Caco-2 (cell line): ENCODE data around the gene MESD. TPM values are rescaled to one million over a fixed set of nuclear protein-coding genes. Genes with fewer than 3 reads are reported as not detected.

ENCODE experiments used
- BruUV-seq: library from RNA; stranded (reverse); fragments of 400-500 nt; replicated peaks from 2 replicates; lab custom pipeline; 2021; lab: Mats Ljungman, UMichigan
- CTCF ChIA-PET: fragments of 300-600 bp; sonication (Branson Sonifier 250); formaldehyde crosslinking; loops from one replicate; lab custom pipeline; 2022; ENCODE audit warnings: antibody characterized with exemption; lab: Charles Lee
- POLR2A ChIA-PET: fragments of 300-600 bp; sonication (Branson Sonifier 250); formaldehyde crosslinking; loops from one replicate; lab custom pipeline; 2022; ENCODE audit warnings: antibody characterized with exemption; lab: Charles Lee
- DNase-seq, 2 experiments: peaks; one replicate each; pipeline versions ENCODE4 v3.0.0 to v3.0.0-alpha.2; 2020 to 2022
- H3K27me3 ChIP-seq: replicated peaks from 2 replicates; pipeline ENCODE4 v1.6.0; 2011; ENCODE audit warnings: low read length; ENCODE audit not compliant: control insufficient read depth, insufficient read depth
- H3K36me3 ChIP-seq: 2 replicates; pipeline ENCODE4 v1.5.1; 2011; ENCODE audit warnings: low read length; ENCODE audit not compliant: control insufficient read depth, insufficient read depth
- H3K4me1 ChIP-seq: fragments of 250-450 bp; sonication (Bioruptor Pico); 2 replicates; pipeline ENCODE4 v1.5.1; 2020; ENCODE audit warnings: mild to moderate bottlenecking
- H3K4me3 ChIP-seq: 2 replicates; pipeline ENCODE4 v1.5.1; 2011; ENCODE audit warnings: low read depth, mild to moderate bottlenecking, control low read depth, low read length
- H3K9me3 ChIP-seq: fragments of 250-450 bp; sonication (Bioruptor Pico); 2 replicates; pipeline ENCODE4 v1.5.1; 2020; ENCODE audit warnings: mild to moderate bottlenecking, moderate library complexity
- H3K27ac Mint-ChIP-seq: one replicate; pipeline ENCODE4 v1.8.0; 2022; ENCODE audit warnings: mixed read lengths; ENCODE audit not compliant: unreplicated experiment
- H3K27me3 Mint-ChIP-seq: one replicate; pipeline ENCODE4 v1.8.0; 2022; ENCODE audit warnings: mixed read lengths; ENCODE audit not compliant: insufficient read depth, unreplicated experiment
- H3K36me3 Mint-ChIP-seq: one replicate; pipeline ENCODE4 v1.8.0; 2022; ENCODE audit warnings: mild to moderate bottlenecking, mixed read lengths; ENCODE audit not compliant: insufficient read depth, unreplicated experiment
- H3K4me1 Mint-ChIP-seq: one replicate; pipeline ENCODE4 v1.8.0; 2022; ENCODE audit warnings: low read depth, mixed read lengths; ENCODE audit not compliant: unreplicated experiment
- H3K4me3 Mint-ChIP-seq: one replicate; pipeline ENCODE4 v1.8.0; 2022; ENCODE audit warnings: mild to moderate bottlenecking, moderate library complexity, mixed read lengths; ENCODE audit not compliant: unreplicated experiment
- H3K9me3 Mint-ChIP-seq: one replicate; pipeline ENCODE4 v1.8.0; 2022; ENCODE audit warnings: mixed read lengths; ENCODE audit not compliant: unreplicated experiment
- CTCF ChIP-seq, 2 experiments: fragments of 200-600 bp in 1 of 2; IDR thresholded peaks; 1 replicate in 1 of 2; 2 replicates in 1 of 2; pipeline versions ENCODE4 v1.5.1 to v1.8.0; 2011 to 2022; ENCODE audit warnings: antibody characterized with exemption in 1 of 2, control low read depth in 1 of 2, inconsistent platforms in 1 of 2, low read depth in 1 of 2, low read length in 1 of 2, mild to moderate bottlenecking in 1 of 2, moderate library complexity in 1 of 2; ENCODE audit not compliant: insufficient read depth in 1 of 2, severe bottlenecking in 1 of 2, unreplicated experiment in 1 of 2
- intact Hi-C: fragments of 100-400 bp; cut with micrococcal nuclease; formaldehyde crosslinking; loops from one replicate; pipeline ENCODE4 v1.10.0; 2022; ENCODE audit not compliant: unreplicated experiment
- total RNA-seq: library from RNA; stranded (reverse); gene quantifications from 2 replicates; pipeline ENCODE4 v1.2.3, GENCODE V29; 2022

MESD gene
- total RNA-seq, 1 experiment from 2014 or later, result 30.3 TPM

GRCh38 chr15:81003097-81003350 lies 13.4 kb upstream of the MESD start:
- Mint-ChIP-seq H3K4me1 (no peaks in the 10 kb centered on the region), H3K27me3 (no peaks in the 10 kb centered on the region), H3K9me3 (no peaks in the 10 kb centered on the region), H3K27ac (no peak overlapping the region), H3K4me3 (peak overlapping the region; percentile 24), H3K36me3 (no peaks in the 10 kb centered on the region)
- no peaks in the 10 kb centered on the region for H3K9me3 ChIP-seq
- no TSS peak for BruUV-seq
- POLR2A ChIA-PET, result no interaction called here
- DNase-seq, result no peak
- no peak for TF ChIP-seq CTCF (IDR thresholded peaks at IDR 0.05; ENCODE audit: insufficient read depth in 1 of 2, low read depth in 1 of 2, low read length in 1 of 2, severe bottlenecking in 1 of 2, unreplicated experiment in 1 of 2)
- intact Hi-C loops, result no loop called here
- CTCF ChIA-PET, result no interaction called here
- peaks cover 5% of the 10 kb centered on the region; the same call in 1 of the 2 replicates for H3K4me1 ChIP-seq
- H3K36me3 ChIP-seq, result no peaks in the 10 kb centered on the region
- no peaks in the 10 kb centered on the region for H3K27me3 ChIP-seq
- no peak overlapping the region for H3K4me3 ChIP-seq

- Histone ChIP-seq H3K4me3 (peak overlapping the region; percentile 78), H3K27me3 (no peaks in the 10 kb centered on the region), H3K4me1 (no peaks in the 10 kb centered on the region; the same call in 1 of the 2 replicates), H3K36me3 (no peaks in the 10 kb centered on the region), H3K9me3 (no peaks in the 10 kb centered on the region)
- CTCF ChIA-PET, result no interaction called here
- intact Hi-C loops, result no loop called here
- TF ChIP-seq CTCF (IDR thresholded peaks at IDR 0.05; ENCODE audit: insufficient read depth in 1 of 2, low read depth in 1 of 2, low read length in 1 of 2, severe bottlenecking in 1 of 2, unreplicated experiment in 1 of 2), result no peak
- no peaks in the 10 kb centered on the region for H3K9me3 Mint-ChIP-seq
- POLR2A ChIA-PET, result no interaction called here
- no peaks in the 10 kb centered on the region for H3K27me3 Mint-ChIP-seq
- no TSS peak for BruUV-seq
- peak in 1 of 2 experiments; percentile 3 for DNase-seq
- no peak overlapping the region for H3K27ac Mint-ChIP-seq
- H3K36me3 Mint-ChIP-seq, result no peaks in the 10 kb centered on the region
- H3K4me1 Mint-ChIP-seq, result no peaks in the 10 kb centered on the region
- H3K4me3 Mint-ChIP-seq, result peak overlapping the region; percentile 90
These were observed 12.9 kb upstream of the MESD start for GRCh38 chr15:81002331-81003096.

- Histone ChIP-seq H3K27me3 (no peaks in the 10 kb centered on the region), H3K9me3 (no peaks in the 10 kb centered on the region), H3K36me3 (no peaks in the 10 kb centered on the region), H3K4me3 (peak overlapping the region; percentile 78), H3K4me1 (no peaks in the 10 kb centered on the region; the same call in 1 of the 2 replicates)
- H3K27ac Mint-ChIP-seq, result no peak overlapping the region
- H3K4me3 Mint-ChIP-seq, result peak overlapping the region; percentile 90
- no peaks in the 10 kb centered on the region for H3K4me1 Mint-ChIP-seq
- H3K36me3 Mint-ChIP-seq, result no peaks in the 10 kb centered on the region
- intact Hi-C loops, result no loop called here
- DNase-seq, result peak in 1 of 2 experiments; percentile 5
- TF ChIP-seq CTCF (IDR thresholded peaks at IDR 0.05; ENCODE audit: insufficient read depth in 1 of 2, low read depth in 1 of 2, low read length in 1 of 2, severe bottlenecking in 1 of 2, unreplicated experiment in 1 of 2), result no peak
- H3K27me3 Mint-ChIP-seq, result no peaks in the 10 kb centered on the region
- CTCF ChIA-PET, result no interaction called here
- no peaks in the 10 kb centered on the region for H3K9me3 Mint-ChIP-seq
- POLR2A ChIA-PET, result no interaction called here
- BruUV-seq, result no TSS peak
These were observed 12.4 kb upstream of the MESD start for GRCh38 chr15:81002009-81002330.
